ENCODE measurements around the gene SLC2A1.

The SLC2A1 gene

DNA sequence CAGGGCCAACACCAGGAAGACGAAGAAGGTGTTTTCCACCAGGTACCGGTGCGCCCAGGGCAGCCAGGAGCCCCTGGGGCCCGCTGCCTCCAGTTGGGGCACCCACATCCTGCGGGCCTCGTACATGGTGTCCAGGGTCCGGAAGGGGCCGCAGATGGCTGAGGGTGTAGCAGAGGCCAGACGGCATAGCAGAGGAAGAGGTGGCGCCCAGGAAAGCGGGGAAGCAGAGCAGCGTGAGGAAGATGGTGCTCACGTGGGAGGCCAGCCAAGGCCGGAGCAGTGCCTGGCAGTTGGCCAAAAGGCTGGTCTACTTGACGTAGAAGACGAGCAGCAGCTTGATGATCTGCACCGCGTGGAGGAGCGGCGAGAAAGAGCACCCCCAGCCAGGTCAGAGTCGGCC is 71.9 kb downstream of the SLC2A1 start:
- DNase-seq, result no peak

DNA sequence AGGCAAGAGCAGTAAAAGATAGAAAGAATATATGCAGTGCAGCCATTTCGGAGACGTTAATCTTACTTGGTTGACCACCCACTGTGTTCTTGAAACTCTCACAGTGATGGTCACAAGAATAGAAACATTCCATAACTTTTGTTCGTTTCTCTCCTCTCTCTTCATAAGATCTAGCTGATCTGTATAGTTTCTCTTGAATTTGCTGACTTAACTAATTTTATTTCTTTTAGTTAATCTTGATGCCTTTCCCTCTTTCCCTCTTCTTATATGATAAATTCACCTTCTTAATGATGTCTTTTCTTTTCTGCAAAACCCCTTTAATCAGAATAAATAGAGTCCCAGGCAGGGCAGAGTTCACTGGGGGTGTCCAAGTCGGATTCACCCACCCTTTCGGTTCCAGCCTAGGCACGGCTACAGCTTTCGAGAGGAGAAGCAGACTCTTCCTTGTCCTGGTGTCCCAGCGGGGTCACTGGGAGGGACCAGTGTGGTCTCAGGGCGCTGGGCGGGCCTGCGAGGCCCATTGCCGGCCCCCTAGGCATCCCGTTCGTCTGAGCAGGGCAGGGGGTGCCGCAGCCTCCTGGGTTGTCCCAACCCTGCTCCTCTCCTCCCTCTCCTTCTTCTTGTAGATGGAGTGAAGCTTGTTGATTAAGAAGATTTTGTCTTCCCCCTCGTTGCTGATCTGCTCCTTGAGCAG is 72.5 kb downstream of the SLC2A1 start:
- no peak for DNase-seq

DNA sequence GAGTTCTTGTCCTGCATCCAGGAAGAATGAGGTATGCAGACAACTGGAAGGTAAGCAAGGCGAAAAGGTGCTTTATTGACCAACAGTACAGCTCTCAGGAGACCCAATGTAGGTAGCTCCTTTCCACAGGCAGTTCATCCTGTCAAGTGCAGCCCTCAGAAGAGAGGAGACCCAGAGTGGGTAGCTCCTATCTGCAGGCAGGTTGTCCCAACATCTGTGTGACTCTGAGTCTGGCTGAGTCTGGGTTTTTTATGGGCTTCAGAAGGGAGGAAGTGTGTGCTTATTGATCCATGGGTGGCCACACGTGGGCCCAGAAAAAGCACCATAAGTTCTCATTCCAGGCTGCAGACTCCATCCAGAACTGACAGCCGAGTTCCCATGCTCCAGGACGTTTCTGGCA is 78.3 kb downstream of the SLC2A1 start:
- no peak for DNase-seq

DNA sequence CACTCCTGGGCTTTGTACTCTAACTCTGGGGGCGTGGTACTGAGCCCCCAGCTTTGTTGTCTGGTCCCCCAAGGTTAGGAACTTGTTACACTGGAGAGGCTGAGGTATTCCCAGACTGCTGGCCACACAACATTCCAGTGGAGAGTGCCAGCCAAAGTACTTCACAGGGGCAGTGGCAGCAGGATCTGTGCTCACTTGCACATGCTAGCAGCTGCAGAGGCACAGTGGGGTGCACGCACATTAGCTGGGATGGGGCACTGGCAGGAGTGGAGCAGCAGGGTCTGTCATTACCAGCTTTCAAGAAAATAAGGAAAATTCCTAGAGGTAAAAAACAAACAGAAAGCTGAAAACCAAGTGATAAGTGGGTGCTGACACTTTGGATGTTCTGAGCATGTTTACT is 81.3 kb downstream of the SLC2A1 start:
- DNase-seq, result no peak

DNA sequence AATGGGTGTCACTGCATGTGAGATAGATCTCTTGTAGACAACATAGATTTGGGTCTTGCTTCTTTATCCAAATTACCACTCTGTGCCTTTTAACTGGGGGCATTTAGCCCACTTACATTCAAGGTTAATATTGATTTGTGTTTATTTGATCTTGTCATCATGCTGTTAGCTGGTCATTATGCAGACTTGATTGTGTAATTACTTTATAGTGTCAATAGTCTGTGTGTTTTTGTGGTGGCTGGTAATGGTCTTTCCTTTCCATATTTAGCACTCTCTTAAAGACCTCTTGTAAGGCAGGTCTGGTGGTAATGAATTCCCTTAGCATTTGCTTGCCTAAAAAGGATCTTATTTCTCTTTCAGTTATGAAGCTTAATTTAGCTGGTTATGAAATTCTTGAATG is 82.7 kb downstream of the SLC2A1 start:
- no peak for DNase-seq
